RKO (cell line): ENCODE measurements around the gene VPS13D.

ENCODE experiments used
- DNase-seq: peaks from one replicate; pipeline ENCODE4 v3.0.0-alpha.2; 2016; ENCODE audit warnings: low spot score

Gene VPS13D

GRCh38 chr1:12229835-12230548 is at the start of gene VPS13D:
Gene VPS13D, plus strand, starts transcription at chr1:12230030. Its CDS starts 4,237 bp downstream, at chr1:12234267.
- DNase-seq = peak; percentile 79

GRCh38 chr1:12180315-12180714 is 49.5 kb upstream of the VPS13D start:
- no peak for DNase-seq

GRCh38 chr1:12180903-12181302 is 48.9 kb upstream of the VPS13D start:
- no peak for DNase-seq

- DNase-seq = no peak
These were observed 48.3 kb upstream of the VPS13D start for GRCh38 chr1:12181568-12181967.

- no peak for DNase-seq
These were observed 47.3 kb upstream of the VPS13D start for GRCh38 chr1:12182410-12182984.

GRCh38 chr1:12183095-12183794 is 46.6 kb upstream of the VPS13D start:
- no peak for DNase-seq

- DNase-seq = no peak
These were observed 45.7 kb upstream of the VPS13D start for GRCh38 chr1:12184008-12184681.

- no peak for DNase-seq
These were observed 44.6 kb upstream of the VPS13D start for GRCh38 chr1:12185036-12185917.

- DNase-seq = no peak
These were observed 43.7 kb upstream of the VPS13D start for GRCh38 chr1:12185918-12186678.

- DNase-seq = no peak
These were observed 43.2 kb upstream of the VPS13D start for GRCh38 chr1:12186679-12186985.

GRCh38 chr1:12188115-12188514 is 41.7 kb upstream of the VPS13D start:
- no peak for DNase-seq

GRCh38 chr1:12188657-12189327 is 41.0 kb upstream of the VPS13D start:
- no peak for DNase-seq

GRCh38 chr1:12189328-12189682 is 40.5 kb upstream of the VPS13D start:
- DNase-seq = no peak

GRCh38 chr1:12191242-12192032 is 38.4 kb upstream of the VPS13D start:
- DNase-seq = no peak

GRCh38 chr1:12194666-12195216 is 35.1 kb upstream of the VPS13D start:
- no peak for DNase-seq

- no peak for DNase-seq
These were observed 34.4 kb upstream of the VPS13D start for GRCh38 chr1:12195416-12195815.

GRCh38 chr1:12196641-12197482 is 33.0 kb upstream of the VPS13D start:
- DNase-seq = no peak

GRCh38 chr1:12197483-12197880 is 32.3 kb upstream of the VPS13D start:
- DNase-seq = no peak

- no peak for DNase-seq
These were observed 29.6 kb upstream of the VPS13D start for GRCh38 chr1:12200208-12200607.
